HEK293T (cell line): Measurements from ENCODE around the gene IQCF5.

Experiments used
- ARNT ChIP-seq: fragments of 450-650 bp; IDR thresholded peaks from 2 replicates; pipeline ENCODE4 v1.6.1; 2017; ENCODE audit warnings: mild to moderate bottlenecking
- BHLHE40 ChIP-seq: fragments of 450-650 bp; IDR thresholded peaks from 2 replicates; pipeline ENCODE4 v1.6.1; 2016; ENCODE audit warnings: mild to moderate bottlenecking, moderate library complexity, borderline replicate concordance
- FOXA1 ChIP-seq: fragments of 450-650 bp; IDR thresholded peaks from 2 replicates; pipeline ENCODE4 v1.6.1; 2016; ENCODE audit warnings: mild to moderate bottlenecking
- FOXM1 ChIP-seq: fragments of 450-650 bp; IDR thresholded peaks from 2 replicates; pipeline ENCODE4 v1.6.1; 2017; ENCODE audit warnings: mild to moderate bottlenecking, borderline replicate concordance
- HDGF ChIP-seq: fragments of 450-650 bp; IDR thresholded peaks from 2 replicates; pipeline ENCODE4 v1.6.1; 2017; ENCODE audit warnings: antibody characterized with exemption, borderline replicate concordance
- NFRKB ChIP-seq: fragments of 450-650 bp; IDR thresholded peaks from 2 replicates; pipeline ENCODE4 v1.6.1; 2016; ENCODE audit warnings: mild to moderate bottlenecking, moderate library complexity
- PKNOX1 ChIP-seq: fragments of 450-650 bp; IDR thresholded peaks from 2 replicates; pipeline ENCODE4 v1.6.1; 2016
- SP1 ChIP-seq: fragments of 450-650 bp; IDR thresholded peaks from 2 replicates; pipeline ENCODE4 v1.6.1; 2017
- TARDBP ChIP-seq: fragments of 450-650 bp; IDR thresholded peaks from 2 replicates; pipeline ENCODE4 v1.6.1; 2016
- ZNF384 ChIP-seq: fragments of 450-650 bp; IDR thresholded peaks from 2 replicates; pipeline ENCODE4 v1.6.1; 2016

DNA sequence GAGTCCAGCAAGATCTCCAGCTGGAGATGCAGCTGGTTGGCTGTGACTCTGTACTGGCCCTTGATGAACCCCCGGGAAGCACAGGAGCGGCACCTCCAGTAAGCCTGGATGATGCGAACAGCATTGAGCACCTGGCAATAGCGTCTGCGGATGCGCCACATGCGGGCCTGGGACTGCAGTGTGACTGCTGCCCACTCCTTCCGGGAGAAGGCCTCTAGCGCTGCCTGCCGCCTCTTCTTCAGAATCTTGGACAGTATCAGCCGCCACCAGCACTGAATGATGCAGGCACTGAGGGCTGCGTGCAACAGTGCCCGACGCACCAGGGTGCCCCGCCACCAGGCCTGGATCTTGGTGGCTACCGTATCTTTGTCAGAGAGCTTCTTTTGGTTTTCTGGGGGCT lies 19.5 kb upstream of the IQCF5 start:
- TF ChIP-seq ARNT (no peak), SP1 (no peak), FOXA1 (no peak), BHLHE40 (no peak), TARDBP (no peak), FOXM1 (no peak), NFRKB (no peak), PKNOX1 (no peak), ZNF384 (no peak), HDGF (no peak)
